Frontal cortex (tissue), 4 donors: ENCODE measurements around the gene NAV2. TPM values are rescaled to one million over a fixed set of nuclear protein-coding genes. Genes with fewer than 3 reads are reported as not detected.

Experiments used
- DNase-seq, 2 donors: peaks; one replicate each; pipeline ENCODE4 v3.0.0; 2012; ENCODE audit warnings: low spot score in 2 of 2
- FAIRE-seq: peaks from 2 replicates; lab custom pipeline; 2012; peaks lifted over from hg19 to GRCh38; lab: Jason Lieb, UNC
- total RNA-seq: library from RNA; depleted of rRNA; stranded (reverse); fragments of >200 nt; gene quantifications from one replicate; pipeline ENCODE4 v1.2.3, GENCODE V29; 2014
- donor health status: control.
- donor health status: control.
- donor health status: control.

Gene NAV2
- total RNA-seq, 1 donor from 2014 or later: 15.5 TPM

DNA sequence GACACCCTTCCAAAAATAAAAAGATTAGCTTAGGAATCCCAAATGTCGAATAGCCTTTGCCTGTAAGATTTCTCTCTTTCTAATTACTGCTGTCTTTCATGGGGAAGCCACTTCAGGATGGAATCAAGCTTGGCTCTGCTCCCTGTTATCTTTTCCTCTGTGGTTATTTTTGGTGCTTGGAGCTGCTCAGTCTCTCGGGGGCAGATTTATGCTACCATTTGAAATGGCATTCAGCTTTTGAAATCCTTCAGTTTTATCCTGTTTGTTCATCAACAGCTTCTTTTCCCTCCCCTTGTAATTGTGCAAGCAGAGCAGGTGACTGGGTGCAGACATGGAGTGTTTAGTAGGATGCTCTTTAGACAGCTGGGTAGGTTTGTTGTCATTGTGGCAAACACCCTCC lies 336.6 kb downstream of the NAV2 start:
- FAIRE-seq (no peak), DNase-seq (no peak)

GRCh38 chr11:20050048-20050447 lies 337.4 kb downstream of the NAV2 start:
- FAIRE-seq (no peak), DNase-seq (no peak)

- FAIRE-seq (no peak), DNase-seq (no peak)
These were observed 338.1 kb downstream of the NAV2 start for GRCh38 chr11:20050551-20051333.

DNA sequence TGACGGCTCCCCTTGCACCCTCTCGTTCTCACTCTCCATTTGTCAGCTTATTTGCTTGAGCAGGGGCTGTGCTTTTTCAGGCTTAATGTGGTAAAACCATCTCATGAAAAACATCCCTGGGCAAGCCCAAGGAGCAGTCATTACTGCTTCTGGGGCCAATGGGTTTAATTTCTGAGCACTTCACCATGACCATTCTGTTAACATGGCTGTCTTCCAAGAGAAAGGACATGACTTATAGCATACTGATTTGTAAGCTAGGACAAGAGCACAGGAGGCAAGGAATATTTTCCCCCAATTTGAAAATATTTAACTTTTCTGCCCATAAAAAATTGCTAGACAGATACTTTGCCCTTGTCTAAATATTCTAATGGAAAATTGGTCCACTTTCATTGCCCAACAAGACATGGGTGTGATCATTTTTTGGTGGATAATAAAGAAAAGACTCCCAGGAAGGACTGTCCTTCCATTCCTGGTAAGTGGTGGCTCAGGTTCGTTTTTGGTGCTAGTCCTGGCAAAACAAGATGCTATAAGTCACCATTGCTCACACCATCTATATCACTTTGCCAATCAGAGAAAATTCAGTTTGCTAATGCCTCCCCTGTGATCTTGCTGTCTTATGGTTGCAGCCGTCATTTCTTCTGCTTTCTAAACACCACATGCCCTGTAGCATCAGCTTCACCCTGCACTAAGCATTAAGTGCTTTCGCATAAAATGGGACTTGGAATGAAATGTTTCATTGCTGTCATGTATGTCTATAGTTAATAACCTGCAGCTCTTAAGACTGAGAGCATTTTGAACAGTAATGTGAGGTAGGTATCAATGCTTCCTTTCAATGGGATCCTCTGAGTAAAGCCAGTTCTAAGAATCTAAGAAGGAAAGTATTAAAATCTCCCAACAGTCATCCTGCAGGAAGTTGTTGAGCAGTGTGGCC lies 339.1 kb downstream of the NAV2 start:
- no peak for FAIRE-seq
- DNase-seq: no peak

GRCh38 chr11:20053572-20053971 lies 340.9 kb downstream of the NAV2 start:
- DNase-seq (no peak), FAIRE-seq (no peak)

DNA sequence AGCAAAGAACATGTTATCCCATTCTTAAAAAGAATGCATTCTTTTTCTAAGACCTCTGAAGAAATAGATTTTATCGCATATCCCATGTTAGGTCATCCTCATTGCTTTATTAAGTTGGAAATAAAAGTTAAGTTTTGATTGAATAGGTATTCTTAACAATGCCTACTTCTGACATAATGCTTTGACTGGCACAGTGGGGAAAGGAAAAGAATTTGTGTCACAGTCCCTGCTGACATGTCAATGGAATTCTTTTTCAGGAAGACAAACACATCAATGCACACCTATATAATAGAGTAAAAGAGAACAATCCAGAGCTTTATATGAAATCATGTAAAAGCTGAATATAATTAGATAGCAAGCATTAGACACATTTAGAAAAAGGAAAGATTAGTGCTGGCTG lies 341.9 kb downstream of the NAV2 start:
- FAIRE-seq (no peak), DNase-seq (no peak)

- FAIRE-seq (no peak), DNase-seq (no peak)
These were observed 342.7 kb downstream of the NAV2 start for GRCh38 chr11:20055312-20055711.

DNA sequence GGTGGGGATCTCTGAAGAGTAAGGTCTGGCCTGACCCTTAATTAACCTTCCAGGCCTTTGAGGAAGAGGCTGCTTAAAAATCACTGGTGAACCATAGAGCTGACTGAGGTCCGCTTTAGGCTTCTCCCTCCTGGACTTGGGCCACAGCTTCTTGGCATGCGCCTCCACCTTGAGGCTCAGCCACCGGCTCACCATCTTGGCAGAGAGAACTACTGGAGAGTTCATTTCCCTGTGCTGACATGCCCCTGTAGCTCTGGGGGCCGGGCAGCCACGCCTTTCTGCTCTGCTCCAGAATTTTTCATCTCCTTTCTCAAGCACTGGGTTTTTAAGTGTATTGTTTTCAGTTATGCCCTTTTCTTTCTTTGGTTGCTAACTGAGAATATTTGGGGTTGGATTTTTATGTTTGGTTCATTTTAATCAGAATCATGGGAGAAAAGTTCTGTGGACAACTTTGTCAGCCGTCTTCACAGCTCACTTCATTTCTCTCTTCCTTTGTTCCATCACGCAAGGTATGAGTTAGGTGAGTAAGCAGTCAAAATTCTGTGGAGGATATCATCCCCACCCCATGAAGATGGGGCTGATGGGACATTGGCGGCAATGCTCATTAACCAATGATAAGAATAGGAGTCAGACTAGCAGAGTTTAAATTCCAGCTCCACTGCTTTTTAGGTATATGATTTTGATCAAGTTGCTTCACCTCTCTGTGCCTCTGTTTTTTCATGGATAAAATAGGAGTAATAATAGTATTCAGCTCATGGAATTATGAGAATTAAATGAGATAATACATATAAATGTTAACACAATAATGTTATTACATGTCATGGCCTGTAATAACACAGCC lies 343.7 kb downstream of the NAV2 start:
- DNase-seq (no peak), FAIRE-seq (no peak)

GRCh38 chr11:20056950-20057943 lies 344.6 kb downstream of the NAV2 start:
- FAIRE-seq (no peak), DNase-seq (no peak)

DNA sequence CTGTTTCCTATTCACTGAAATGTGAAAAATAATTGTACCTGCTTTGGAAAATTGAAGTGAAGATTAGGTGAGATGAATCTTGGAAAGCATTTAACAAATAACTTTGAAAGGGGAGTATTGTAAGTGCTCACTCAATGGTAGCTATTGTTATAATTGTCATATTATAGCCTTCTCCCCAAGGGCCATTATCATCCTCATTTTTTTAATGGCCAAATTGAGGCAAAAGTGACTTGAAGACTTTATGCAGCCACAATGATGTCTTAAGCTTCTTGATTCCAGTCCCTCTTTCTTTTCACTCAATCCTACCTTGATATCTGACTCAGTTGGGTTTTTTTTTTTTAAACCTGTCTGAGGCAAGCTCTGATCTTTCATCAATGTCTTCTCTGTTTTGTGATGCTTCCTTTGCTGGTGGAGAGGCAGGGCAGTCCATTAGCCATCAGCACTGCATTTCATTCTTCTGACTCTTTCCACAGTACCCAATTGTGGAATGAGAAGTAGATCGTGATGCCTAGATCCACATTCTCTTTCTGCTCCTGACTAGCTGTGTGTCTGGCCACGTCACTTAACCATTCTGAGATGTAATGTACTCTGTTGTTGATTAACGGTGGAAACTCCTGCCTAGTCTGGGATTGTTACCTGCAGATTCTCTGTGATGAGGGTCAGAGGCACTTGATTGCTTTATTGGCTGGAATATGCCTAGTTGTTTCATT lies 346.3 kb downstream of the NAV2 start:
- no peak for FAIRE-seq
- DNase-seq: no peak

GRCh38 chr11:20059587-20060021 lies 347.0 kb downstream of the NAV2 start:
- FAIRE-seq: no peak
- no peak for DNase-seq

DNA sequence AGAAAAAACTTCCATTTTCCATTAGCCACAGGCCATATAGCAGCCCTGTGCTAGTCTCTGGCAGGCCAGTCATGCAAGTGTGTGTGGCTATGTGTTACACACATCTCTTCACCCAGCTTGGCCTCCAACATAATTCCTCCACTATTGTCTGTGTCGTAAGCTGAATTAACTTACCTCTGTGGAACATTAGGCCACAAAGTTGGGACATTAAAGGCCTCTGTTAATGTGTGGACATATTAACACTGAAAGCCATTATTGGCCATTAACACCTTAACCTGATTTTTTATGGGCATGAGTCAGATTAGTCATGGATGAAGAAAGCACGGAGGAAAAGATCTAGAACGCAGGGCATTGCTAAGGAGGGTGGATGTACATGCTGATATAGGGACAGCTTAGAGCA lies 347.5 kb downstream of the NAV2 start:
- DNase-seq: no peak
- FAIRE-seq: no peak

GRCh38 chr11:20060647-20061205 lies 348.1 kb downstream of the NAV2 start:
- FAIRE-seq (no peak), DNase-seq (no peak)

- FAIRE-seq: no peak
- DNase-seq: no peak
These were observed 349.1 kb downstream of the NAV2 start for GRCh38 chr11:20061776-20062175.

DNA sequence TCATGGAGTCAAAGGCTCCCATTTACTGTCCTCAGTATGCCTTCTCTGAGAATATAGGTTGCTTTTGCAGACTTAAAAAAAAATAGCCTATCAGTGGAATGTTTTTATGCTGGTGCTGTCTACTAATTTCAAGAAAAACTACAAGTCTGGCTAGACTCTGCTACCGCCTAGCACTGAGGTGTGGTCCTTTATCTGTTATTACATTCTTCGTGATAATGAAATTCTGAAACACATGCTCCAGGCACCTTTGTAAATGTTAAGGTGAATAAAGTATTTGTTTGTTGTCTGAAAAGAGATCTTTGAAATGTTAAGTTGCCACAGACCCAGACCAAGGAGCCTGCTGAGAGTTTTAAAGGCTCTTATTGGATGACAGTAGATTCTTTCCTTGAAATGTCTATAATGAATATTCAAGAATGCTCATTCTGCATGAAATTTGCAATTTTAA lies 352.3 kb downstream of the NAV2 start:
- DNase-seq (no peak), FAIRE-seq (no peak)

DNA sequence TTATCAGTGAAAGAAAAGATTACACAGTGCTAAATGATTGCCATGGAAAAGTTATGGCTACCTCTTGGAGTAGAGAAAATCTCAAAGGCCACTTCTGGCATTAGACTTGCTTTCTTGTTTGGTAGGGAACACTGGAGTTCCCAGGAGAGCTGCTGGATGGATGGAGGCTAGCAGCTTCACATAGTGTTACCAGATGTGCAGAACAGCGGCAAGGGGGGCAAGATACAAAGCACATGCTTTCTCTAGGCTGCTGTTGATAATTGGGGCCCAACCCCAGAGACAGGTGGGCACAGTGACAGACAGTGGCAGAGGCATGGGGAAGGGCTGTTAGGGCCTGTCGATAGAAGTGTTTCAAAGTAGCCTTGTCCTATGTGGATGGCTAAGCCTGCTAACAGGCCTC lies 352.8 kb downstream of the NAV2 start:
- no peak for FAIRE-seq
- no peak for DNase-seq

GRCh38 chr11:20066013-20066782 lies 353.6 kb downstream of the NAV2 start:
- DNase-seq: no peak
- FAIRE-seq: no peak
